GM21360 (cell line): ENCODE results near the gene KIAA0513.
A peak's percentile ranks its signal among the peaks of the same experiment; 100 is the strongest.
"Not testable (repeated sequence)": the region's sequence is repeated elsewhere in the genome, so short reads cannot be mapped to it uniquely, and the experiment has no call there.

Experiments used
- ATAC-seq: cut with Tn5 transposase; IDR thresholded peaks from one replicate; pipeline ENCODE4 v1.9.1; 2021; ENCODE audit warnings: mild to moderate bottlenecking, moderate library complexity; ENCODE audit not compliant: unreplicated experiment

Gene KIAA0513

GRCh38 chr16:85105475-85105874 is 77.9 kb downstream of the KIAA0513 start:
- ATAC-seq, result no peak

GRCh38 chr16:85107083-85107482 is 79.5 kb downstream of the KIAA0513 start:
- no peak for ATAC-seq

- ATAC-seq, result no peak
Observed at GRCh38 chr16:85107532-85107931, 79.9 kb downstream of the KIAA0513 start.

GRCh38 chr16:85110105-85110504 is 82.5 kb downstream of the KIAA0513 start:
- ATAC-seq, result no peak

DNA sequence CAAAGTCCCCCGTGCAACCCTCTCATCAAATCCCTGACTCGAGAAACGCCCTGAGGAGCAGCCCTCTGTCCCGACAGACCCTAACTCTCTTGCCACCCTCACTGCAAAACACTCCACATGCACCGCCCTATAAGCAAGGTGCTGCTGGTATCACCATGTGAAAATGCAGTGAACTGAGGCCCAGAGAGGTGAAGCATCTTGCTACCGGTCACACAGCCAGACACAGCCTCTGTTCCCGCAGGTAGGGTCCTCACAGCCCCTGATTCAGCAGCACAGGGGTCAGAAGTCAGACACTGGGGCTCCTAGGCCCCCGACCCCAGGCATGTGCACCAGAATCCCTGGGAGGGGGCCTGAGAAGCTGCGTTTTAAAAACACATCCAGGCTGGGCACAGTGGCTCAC is 83.6 kb downstream of the KIAA0513 start:
- no peak for ATAC-seq

DNA sequence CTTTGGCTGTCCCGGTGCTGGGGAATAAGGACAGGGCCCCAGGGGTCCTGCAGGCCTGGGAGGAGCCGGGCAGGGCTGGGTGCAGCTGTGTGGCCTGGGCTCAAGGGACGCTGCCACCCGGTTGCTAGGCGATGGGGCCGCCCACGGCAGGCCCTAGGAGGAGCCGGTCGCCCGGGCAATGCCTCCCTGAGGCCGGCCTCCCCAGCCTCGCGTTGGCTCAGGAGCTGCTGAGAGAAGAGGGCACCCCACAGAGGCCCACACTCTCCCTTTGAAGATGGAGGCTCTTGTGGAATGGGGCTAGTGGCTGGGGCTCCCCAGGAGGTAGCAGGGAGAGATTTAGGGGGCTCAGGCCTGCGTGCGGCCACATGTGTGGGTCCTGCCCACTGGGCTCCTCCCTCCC is 84.8 kb downstream of the KIAA0513 start, which contains the start of gene CIBAR2:
Gene CIBAR2 (minus strand): TSS at position 109 of the 400 bp plus-strand sequence. CDS start 120 bp downstream, outside the sequence.
- ATAC-seq, result no peak

DNA sequence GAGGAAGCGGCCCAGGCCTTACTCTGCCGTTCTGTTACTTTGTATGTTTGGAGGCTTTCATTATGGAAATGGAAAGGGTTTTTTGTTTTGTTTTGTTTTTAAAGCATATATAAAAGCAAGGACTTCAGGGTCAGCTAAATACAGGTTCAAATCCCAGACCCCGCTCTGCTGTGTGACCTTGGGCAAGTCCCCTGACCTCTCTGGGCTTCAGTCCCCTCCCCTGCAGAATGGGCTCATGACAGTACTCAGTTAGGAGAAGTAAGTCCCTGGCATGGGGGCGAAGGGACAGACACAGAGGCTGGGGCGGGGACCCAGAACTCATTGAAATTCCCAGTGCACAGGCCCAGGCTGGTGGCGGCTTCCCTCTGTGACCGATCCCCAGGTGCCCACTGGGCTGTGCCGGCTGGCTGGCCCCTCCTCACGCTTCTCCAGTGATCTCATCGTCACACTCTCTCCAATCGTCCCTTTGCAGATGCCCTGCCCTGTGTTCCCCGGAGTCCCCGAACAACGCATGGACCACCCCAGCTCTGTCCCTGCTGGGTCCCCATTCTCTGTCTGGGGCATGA is 85.7 kb downstream of the KIAA0513 start:
- ATAC-seq, result no peak

GRCh38 chr16:85113913-85114312 is 86.3 kb downstream of the KIAA0513 start:
- no peak for ATAC-seq

DNA sequence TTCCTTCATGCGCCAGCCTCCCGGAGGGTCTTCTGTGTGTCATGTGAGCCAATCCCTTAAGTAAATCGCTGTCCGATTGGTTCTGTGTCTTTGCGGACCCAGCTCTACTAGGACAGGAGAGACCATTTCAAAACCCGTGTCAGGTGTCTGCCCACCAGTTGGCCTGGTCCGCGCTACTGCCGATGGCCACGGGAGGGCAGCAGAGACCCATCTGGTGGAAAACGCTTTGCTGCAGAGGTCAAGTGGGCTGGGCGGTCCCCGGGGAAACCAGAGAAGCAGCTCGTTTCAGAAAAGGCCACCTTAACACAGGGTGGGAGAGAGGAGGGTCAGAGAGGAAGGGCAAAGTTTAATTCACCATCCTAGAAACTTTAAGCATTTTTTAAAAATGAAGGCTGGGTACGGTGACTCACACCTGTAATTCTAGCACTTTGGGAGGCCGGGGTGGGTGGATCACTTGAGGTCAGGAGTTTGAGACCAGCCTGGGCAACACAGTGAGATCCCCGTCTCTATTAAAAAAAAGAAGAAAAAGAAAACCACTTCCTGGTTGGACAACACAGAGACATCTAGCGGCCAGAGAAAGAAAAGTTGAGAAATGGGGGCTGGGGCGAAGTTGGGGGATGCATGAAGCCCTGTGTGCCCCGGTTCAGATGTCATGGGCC is 87.4 kb downstream of the KIAA0513 start:
- ATAC-seq, result peak; percentile 63

DNA sequence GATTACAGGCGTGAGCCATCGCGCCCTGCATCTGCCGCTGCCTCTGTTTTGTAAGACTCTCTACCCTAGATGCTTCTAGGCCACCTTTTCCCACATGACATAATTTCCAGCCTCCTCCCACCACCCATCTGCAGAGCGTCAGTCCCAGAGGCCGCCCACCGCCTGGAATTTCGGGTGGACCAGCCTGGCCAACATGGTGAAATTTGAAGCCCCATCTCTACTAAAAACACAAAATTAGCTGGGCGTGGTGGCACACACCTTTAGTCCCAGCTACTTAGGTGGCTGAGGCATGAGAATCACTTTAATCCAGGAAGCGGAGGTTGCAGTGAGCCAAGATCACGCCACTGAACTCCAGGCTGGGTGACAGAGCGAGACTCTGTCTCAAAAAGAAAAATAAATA is 89.8 kb downstream of the KIAA0513 start:
- ATAC-seq, result no peak

- no peak for ATAC-seq
Observed at GRCh38 chr16:85120006-85120340, 92.4 kb downstream of the KIAA0513 start.

DNA sequence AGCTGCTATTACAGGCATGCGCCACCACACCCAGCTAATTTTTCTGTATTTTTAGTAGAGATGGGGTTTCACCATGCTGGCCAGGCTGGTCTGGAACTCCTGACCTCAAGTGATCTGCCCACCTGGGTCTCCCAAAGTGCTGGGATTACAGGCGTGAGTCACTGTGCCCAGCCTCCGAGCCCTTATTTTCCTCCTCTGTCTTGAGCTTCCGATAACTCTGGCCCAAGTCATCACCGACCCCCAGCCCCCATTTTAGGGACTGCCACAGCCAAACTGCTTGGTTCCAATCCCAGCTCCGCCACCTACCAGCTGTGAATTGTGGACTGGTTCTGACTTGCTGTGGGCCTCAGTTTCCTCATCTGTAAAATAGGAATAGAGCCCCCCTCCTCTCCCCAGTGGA is 95.8 kb downstream of the KIAA0513 start:
- ATAC-seq, result not testable (repeated sequence)

DNA sequence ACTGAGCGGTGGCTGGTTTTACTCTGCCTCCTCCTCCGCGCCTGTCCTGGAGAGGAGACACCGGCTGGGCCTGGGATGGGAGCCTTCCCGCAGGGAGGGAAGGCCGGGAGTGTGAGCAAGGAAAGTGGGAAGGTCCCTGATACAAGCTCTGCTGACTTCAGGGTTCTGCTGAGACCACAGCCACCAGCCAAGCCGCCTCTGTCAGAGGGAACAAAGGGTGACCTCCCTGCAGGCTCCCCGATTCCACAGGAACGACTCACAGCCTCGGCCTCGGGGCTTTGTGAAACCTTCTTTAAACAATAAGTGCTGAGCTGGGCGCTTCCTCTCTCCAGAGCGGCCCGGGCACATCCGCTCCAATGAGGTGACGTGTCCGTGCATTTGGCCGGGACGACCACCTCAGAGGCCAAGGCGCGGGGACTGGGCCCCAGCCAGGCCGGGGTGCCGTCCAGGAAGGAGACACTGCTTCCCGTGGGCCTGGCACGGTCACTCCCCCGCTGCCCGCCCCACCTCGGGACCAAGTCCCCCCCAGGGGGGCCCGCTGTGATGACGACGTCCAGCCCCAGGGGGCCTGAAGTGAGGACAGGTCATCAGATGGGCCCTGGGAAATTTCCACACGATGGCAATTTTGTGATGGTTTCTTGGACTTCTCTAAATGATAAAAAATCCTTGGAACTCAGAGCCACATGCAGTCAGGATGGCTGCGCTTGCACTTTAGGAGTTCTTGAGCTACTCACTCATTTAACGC is 96.5 kb downstream of the KIAA0513 start:
- ATAC-seq, result no peak

DNA sequence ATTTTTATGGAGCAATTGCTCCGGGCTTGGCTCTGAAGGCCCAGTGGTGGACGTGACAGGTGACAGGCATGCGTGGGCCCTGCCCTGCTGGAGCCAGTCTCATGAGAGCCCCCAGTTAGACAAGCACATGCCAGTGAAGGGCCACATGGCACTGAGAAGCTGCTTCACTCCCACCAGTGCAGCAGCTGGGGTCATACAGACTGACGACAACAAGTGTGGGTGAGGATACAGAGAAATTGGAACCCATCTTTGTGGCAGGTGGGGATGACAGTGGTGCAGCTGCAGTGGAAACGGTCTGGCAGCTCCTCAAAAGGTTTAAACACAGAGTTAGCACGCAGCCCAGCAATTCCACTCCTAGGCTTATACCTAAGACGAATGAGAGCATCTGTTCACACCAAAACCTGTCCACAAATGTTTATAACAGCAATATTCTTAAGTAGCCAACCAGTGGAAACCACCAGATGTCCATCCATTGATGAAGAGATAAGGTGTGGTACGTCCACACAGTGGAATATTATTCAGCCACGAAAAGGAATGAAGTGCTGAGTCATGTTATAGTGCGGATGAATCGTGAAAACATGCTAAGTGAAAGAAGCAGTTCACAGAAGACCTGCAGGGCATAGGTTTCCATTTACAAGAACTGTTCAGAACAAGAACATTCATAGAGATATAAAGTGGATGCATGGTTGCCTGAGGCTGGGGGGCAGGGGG is 97.2 kb downstream of the KIAA0513 start:
- no peak for ATAC-seq

DNA sequence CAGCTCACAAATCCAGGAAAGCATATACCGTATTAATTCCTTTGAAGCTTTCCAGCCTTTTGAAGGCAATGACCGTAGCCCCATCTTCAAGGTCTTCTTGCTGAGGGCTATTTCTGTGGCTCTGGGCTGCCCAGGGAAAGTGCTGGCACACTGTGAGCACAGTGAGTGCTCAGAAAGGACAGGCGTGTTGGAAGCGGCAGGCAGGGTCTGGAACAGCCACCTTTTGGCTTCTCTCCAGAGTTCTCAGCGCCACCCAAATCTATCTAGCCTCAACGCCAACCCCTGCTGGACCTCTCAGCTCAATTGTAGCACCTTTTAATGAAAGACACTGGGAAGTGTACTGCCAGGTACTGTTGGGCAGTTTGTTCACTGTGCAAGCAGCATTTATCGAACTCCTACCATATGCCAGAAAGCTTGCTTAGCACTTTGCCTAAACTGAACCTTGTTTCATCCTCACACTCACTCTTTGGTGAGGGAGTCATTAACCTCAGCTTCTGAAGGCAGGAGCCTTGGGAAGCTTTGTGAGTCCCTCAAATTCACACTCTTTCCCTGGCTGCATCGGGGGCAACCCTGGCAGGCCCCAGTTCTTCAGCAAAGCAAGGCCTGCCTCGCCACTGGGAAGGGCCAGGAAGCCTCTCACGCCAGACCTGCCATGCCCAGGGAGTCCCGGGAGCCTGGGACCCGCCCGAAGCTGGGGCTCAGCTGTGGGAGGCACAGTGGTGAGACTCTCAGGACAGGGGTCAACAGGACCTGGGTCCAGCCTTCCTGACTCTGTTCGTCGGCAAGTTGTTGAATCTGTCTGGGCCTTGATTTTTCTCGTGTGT is 98.2 kb downstream of the KIAA0513 start:
- no peak for ATAC-seq

- no peak for ATAC-seq
Observed at GRCh38 chr16:85126394-85126704, 98.8 kb downstream of the KIAA0513 start.

DNA sequence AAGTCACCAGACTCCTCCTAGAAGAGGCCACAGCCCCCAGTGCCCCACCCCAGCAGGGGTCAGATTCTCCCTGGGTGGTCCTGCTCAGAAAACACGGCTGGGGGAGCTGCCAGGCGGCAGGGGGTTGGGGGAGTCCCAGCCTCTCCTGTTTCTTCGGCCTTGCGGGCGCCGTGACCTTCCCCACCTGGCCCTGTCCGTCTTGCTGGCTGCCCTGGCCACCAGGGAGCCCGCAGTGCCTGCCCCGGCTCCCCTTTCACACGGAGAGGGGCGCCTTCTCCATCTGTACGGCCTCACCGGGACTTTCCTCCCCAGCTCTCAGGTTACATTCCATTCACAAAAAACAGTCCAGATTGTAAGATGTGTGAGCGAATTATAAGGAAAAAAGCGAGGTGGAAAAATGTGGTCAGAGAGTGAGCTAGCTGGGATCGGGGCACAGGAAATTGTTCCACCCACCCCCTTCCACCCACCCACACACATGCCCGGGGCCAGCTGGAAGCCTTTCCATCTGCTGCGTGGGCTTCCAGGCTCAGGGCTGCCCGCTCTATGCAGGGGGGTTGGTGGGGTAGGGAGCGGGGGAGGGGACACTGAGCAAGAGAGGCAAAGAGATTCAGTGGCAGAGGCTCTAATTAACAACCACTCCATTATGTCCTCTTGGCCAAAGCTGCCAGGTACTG is 99.2 kb downstream of the KIAA0513 start:
- ATAC-seq, result no peak

DNA sequence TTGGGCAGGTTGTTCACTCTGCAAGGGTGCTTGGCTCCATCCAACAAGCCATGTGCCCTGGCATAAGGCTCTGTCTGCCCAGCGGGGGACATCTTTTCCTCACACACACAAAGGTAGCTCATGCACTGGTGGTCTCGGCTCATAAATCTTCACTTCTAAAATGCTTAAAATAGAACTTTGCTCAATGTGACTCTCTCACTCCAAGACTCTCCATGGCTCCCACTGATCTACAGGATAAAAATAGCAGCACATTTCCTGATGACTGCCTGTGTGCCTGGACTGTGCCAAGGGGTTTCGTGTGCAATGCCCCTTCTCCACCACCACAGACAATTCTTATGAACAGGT is 99.8 kb downstream of the KIAA0513 start:
- no peak for ATAC-seq

GRCh38 chr16:85128079-85128837 is 100.7 kb downstream of the KIAA0513 start:
- no peak for ATAC-seq
